RPMI7951 (cell line): ENCODE results near the gene GTPBP10. TPM values are rescaled to one million over a fixed set of nuclear protein-coding genes. Genes with fewer than 3 reads are reported as not detected.
A peak's percentile ranks its signal among the peaks of the same experiment; 100 is the strongest.

ENCODE experiments used
- DNase-seq: peaks from one replicate; pipeline ENCODE4 v3.0.0-alpha.2; 2012; ENCODE audit warnings: low read depth
- total RNA-seq: library from RNA; depleted of rRNA; stranded (reverse); fragments of >200 nt; shearing (Covaris generic); gene quantifications from 2 replicates; pipeline ENCODE4 v1.2.3, GENCODE V29; 2014

GTPBP10 gene
- total RNA-seq, 1 experiment from 2014 or later: 28.1 TPM

DNA sequence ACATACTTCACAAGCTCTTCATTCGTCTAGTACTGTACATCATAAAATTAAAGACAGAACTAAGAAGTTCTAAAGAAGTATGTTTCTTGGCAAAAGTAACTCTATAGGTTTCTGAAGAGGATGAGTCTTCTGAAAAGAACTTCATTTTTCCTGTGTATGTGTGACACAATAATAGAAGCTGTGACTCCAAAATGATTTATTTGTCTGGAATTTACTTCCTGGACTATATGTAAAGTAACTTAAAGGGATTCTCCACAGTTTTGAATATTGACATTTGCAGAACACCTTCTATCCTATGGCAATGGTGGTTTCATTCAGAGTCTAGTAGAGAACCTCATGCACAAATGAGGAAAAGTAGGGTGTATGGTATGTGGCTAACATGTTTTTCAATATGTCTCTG lies 36.9 kb downstream of the GTPBP10 start:
- peak; percentile 39 for DNase-seq

DNA sequence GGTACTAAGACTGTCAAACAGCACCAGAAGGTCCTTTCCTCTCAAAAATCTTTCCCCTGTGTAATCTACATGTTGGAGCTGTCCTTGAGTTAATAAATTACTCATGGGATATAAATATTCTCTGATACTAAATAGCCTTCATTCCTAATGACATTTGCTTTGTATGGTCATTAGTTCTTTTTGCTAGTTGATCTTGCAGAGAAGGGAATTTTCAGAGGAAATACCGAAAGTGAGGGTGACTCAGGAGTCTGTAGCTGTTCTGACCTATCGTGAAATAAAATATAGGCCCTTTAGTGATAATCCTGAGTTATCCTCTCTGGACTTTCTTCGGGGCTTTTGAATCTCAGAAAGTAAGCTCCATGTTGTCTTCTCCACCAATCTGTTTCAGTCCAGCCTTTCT lies 37.3 kb downstream of the GTPBP10 start:
- DNase-seq: peak; percentile 24

DNA sequence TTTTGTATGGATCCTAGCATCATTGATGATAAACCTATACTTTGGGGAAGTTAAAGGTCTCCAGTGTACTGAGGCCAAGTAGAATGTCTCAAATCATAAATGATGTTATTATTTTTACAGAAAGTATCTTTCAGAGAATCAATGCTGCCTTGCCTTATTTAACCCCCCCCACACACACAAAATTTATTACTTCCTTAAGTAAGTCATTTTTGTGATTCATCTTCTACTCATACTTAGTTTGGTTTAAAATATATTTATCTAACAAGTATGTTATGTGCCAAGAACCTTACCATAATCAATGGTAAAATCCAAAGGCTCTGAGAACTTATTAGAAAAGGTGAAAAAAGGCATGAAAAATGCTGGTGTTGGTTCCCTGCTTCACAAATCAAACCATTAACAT lies 37.9 kb downstream of the GTPBP10 start:
- no peak for DNase-seq

DNA sequence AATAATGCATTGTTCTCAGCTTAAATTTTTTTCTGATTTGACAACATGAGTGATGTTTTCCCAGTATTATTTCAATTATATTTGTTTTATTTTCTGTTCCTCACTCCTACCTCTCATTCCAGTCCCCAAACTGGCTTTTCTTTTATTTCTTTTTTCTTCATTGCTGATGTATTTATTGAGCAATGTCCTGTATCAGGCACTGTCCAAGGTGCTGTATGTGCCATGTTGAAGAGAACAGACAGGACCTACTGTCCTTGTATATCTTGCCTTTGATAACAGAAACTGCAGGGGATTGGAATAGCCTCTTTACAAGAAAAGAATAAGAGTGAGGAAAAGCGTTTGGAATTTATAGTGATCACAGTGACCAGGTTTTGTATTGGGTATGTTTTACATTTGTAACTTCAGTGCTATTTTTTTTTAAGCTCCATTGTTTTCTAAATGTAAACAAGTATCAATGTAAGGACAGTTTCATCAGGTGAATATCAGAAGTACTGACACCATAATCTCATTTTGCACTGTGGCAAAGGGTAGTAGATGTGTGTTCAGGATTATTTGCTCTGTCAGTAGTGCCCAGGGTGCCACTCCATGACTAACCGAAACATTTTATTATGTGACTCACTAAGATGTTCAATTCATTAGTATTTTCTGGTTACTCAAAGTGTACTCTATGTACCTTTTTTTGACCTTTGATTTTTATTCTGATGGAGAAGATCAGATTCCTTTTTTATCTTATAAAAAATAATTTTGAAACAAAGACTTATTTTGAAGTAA lies 41.1 kb downstream of the GTPBP10 start:
- DNase-seq: peak; percentile 5

DNA sequence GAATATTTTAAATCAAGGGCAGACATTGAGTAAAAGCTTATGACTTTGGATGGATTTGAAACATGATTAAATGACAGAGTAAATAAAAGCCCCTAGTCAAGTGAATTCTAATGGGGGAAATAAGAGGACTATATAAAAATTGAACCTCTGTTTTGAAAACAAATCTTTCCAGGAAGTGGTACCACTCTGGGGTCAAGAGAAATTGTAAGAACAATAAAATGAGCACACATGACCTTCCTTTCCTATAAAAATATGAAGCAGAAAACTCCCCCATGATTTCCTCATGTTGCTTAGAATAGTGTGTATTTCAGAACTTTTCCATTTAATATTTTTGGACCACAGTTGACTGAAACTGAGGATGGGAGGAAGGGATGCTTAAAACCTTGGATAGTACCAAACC lies 44.4 kb downstream of the GTPBP10 start:
- DNase-seq: no peak

DNA sequence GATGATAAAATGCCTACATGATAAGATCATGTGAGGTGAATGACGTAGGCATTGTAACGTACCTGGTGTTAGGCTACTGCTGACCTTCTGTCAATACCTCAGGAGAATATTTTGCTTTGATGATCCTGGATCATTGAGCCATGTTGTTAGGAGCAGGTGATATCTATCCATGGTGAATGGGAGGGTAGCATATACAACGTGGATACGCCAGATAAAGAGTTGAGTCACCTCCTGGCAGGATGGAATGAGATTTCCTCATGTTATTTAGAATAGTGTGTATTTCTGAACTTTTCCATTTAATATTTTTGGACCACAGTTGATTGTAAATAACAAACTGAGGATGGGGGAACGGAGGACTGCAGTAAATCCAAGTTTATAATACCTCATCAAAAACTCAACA lies 45.0 kb downstream of the GTPBP10 start:
- no peak for DNase-seq

DNA sequence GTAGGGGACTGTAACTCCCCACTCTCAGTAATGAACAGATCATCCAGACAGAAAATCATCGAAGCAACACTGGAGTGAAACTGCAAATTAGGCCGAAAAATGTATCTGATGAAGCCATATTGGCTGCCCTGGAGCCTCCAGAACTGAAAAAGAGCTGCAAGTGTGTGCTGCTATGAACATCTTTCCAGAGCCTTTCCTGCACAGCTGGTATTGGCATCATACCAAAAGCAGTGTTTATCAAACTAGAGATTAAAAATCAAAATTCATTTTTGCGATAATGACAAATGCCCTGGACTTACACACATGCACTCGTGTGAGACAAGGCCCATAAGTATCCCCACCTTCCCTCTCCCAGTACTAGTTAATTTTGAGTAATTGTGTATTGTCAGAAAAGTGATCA lies 49.9 kb downstream of the GTPBP10 start:
- no peak for DNase-seq

DNA sequence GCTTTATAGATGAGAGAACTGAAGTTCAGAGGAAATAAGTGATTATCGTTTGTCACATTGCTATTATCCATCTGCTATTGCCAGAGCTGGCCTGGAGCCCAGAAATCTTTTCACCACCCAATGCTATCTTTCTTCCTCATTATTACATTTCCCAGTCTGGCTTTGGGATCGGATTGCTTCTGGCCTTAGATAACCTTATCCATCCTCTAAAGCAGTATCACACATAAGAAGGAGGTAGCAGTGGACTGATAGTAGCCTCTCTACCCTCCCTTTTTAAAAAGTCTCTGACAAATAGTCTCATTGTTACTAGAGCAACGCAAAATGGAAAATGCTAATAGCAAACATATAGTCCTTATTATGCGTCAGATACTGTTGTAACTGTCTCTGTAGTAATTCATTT lies 55.5 kb downstream of the GTPBP10 start:
- DNase-seq: peak; percentile 32

DNA sequence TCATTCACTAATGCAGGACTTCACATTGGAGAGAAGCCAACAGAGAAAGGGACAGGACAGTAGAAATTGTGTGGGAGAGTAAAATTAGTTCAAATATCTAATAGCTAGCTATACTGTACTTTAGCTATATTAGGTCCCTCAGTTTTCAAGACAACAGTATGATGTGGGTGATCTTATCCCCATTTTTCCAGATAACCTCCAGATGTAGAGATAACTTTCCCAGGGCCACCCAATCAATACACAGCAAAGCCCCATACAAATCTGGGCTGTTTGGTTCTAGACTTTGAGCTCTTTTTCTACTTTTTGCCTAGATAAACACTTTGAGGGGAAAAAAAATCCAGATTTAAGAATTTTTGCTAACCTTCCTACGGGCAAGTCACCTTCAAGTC lies 56.3 kb downstream of the GTPBP10 start:
- DNase-seq: no peak

DNA sequence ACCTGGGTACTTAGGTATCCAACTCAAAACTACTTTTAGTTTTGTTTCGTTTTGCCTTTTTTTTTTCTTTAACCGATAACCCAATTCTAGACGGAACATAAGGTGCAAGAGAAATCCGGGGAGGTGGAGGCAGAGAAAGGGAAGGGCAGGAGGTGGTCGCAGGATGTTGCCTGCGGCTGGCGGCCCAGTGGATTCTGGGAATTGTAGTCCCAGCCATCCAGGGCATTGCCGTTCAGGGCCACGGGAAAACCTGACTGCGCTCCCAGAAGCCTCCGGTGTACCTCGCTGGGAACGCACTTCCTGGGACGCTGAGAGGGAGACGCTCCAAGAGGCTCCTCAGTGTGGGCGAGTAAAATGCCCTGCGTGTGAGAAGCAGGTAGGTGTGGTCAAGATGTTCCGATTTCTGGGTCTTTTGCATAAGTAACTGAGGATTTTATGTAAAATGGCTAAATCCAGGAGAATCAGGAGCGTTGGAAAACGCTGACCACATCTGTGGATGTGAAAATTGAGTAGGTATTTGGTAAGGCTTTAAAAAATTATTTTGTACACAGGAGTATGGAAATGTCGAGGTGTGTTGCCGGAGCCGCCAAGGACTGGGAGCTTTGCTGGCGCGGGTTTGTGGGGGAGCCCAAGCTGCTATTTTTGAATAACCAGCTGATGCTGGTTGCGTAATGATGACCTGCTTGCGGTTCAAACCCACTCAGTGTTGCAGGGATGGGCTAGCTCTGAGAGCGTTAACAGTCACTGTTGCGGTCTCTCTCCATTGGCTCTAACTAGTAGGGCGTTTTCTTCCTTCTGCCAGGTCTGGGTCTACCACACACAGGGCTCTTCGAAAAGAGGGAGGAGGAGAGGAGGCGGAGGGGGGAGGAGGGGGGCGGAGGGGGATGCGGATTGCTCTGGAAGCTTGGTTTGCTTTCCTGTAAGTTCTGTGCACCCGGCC lies 56.9 kb downstream of the GTPBP10 start, which contains the start of gene CLDN12:
TSS of gene CLDN12 (plus strand) at position 288 of the 940 bp plus-strand sequence. CDS start 9,216 bp downstream, outside the sequence.
- peak; percentile 95 for DNase-seq

DNA sequence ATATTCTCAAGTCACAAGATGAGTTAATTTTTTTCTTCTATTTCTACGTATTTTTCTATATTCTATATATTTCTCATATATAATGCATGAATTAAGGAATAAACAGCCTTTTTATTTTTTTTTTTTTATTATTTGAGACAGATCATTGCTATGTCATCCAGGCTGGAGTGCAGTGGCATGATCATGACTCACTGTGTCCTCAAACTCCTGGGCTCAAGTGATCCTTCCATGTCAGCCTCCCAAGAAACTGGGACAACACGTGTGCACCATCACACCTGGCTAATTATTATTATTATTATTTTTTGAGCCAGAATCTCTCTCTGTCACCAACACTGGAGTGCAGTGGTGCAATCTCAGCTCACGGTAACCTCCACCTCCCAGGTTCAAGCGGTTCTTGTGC lies 58.3 kb downstream of the GTPBP10 start:
- DNase-seq: peak; percentile 11

DNA sequence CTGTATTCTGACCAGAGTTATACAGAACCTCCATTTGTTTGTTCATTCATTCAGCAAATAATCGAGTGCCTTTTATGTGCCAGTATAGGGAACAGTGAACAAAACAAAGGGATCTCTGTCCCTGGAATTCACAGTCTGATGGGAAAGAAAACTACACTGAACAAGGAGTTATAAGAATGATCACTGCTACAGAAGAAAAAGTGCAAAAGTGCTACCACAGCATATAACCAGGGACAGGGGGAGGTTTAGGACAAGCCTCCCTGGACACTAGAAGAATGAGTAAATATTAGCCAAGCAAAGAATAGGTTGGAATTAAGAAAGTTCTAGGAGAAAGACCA lies 60.9 kb downstream of the GTPBP10 start:
- peak; percentile 15 for DNase-seq

DNA sequence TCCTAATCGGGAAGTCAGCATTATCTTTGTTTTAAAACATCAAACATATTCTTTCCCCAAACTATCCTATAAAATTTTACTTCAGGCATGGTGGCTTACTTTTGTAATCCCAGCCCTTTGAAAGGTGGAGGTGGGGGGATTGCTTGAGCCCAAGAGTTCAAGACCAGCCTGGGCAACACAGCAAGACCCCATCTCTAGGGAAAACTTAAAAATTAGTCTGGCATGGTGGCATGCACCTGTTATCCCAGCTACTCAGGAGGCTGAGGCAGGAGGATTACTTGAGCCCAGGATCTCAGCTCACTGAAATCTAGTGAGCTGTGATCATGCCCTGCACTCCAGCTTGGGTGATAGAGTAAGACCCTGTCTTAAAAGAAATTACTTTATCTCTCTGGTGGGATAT lies 61.6 kb downstream of the GTPBP10 start:
- no peak for DNase-seq

DNA sequence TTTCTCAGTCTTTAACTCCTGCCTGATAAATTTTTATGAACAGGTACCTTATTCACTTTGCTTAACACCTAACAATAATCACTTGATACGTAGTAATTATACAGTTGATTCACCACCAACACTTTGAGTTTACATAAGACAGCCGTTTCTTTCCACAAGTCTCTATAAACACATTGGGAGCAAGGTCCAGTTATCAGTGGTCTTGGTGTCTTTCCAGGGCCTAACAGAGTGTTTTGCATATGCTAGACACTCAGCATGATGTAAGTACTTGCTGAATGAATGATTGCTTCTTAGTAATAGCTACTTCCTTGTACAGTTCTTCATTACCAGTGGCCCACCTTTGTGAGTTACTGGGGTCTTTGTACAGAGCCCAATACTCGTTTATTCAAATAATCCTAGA lies 63.2 kb downstream of the GTPBP10 start:
- no peak for DNase-seq

DNA sequence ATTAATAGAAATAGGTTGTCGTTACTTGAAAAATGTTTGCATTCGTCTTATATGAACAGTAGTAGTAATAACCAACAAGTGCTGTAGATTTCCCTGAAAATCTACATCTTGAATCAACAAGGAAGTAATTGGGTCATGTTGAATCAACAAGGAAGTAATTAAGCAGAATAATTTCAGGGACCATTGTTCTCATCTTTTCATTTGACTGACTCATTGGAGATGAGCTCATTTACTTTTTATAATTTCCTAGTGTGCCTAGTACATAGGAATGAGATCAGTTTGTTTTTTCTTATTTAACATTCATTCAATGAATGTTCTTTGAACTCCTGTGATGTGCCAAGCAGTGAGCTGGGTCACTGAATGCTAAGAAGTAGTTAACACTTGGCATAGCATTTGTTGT lies 65.0 kb downstream of the GTPBP10 start:
- DNase-seq: peak; percentile 16

DNA sequence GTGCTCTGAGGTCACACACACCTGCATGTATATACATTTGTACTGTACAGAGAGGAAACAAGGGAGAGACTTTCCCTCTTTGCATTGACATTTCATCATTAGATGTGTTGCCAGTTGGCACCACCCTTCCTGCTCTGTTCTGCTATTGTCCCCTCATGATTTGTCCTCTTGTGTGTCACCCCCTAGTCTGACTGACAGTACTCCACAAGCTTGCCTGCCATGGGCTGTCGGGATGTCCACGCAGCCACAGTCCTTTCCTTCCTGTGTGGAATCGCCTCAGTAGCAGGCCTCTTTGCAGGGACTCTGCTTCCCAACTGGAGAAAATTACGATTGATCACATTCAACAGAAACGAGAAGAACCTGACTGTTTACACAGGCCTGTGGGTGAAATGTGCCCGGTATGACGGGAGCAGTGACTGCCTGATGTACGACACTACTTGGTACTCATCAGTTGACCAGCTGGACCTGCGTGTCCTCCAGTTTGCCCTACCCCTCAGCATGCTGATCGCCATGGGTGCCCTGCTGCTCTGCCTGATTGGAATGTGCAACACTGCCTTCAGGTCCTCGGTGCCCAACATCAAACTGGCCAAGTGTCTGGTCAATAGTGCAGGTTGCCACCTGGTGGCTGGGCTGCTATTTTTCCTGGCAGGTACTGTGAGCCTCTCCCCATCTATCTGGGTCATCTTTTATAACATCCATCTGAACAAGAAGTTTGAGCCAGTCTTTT lies 66.1 kb downstream of the GTPBP10 start:
- peak; percentile 10 for DNase-seq

DNA sequence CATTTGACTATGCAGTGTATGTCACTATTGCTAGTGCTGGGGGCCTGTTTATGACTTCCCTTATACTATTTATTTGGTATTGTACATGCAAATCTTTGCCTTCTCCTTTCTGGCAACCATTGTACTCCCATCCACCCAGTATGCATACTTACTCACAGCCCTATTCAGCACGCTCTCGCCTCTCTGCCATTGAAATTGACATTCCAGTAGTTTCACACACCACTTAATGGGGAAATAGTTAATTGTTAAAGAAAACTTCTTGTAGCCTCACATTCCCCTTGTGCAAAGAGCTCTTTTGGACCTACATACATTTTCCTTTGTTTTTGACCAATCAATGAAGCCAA lies 66.6 kb downstream of the GTPBP10 start:
- DNase-seq: no peak

DNA sequence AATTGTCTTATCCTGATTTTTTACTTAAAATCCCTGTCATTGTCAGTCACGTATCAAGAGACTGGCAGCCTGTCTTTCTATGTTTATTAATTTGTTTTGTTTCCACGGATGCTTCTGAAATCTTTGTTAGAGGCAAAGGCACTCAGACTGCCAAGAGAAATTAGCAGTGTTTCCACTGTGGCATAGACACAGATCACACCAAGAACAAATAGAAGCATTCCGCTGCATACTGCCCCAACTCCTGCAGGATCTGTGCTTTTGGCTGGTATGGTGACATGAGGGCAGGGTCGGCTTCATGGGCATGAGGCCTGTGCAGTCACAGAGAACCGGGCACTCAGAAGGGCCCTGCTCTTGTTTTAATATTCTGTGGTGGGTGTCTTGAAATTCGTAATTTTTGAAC lies 75.1 kb downstream of the GTPBP10 start:
- no peak for DNase-seq

DNA sequence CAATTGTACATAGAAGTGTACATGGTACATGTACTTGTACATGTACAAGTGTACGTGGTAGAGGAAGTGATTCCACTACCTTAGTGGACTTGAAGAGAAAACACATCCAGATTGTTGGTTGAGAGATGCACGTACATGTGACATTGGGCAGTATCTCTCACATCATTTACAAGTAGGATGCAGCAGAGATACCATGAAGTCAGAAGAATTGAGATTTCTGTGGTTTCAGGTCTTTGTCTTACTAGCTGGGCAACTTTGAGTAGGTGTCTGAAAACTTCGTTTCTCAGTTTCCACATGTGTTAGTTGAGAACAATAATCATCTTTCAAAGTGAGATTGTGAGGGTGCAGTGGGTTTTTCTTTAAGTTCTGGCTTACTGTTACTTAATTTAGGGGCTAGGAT lies 78.2 kb downstream of the GTPBP10 start:
- DNase-seq: no peak

DNA sequence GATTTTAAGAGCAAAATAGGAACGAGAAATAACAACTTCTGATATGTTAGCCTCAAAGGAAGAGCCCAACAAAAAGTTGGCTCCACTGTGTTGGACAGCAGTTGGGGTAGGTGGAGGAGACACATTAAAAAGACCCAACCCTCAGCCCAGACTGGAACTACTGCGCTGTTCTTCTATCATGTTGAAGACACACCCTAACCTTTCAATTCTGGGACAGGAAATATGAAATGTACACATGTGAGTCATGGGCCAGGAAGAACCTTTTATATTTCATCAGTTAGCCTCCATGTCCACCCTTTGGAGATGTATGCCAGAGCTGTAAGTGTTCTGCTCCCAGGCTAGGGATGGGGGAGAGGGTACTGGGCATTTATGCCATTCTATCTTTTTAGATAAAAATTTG lies 78.9 kb downstream of the GTPBP10 start:
- DNase-seq: no peak

DNA sequence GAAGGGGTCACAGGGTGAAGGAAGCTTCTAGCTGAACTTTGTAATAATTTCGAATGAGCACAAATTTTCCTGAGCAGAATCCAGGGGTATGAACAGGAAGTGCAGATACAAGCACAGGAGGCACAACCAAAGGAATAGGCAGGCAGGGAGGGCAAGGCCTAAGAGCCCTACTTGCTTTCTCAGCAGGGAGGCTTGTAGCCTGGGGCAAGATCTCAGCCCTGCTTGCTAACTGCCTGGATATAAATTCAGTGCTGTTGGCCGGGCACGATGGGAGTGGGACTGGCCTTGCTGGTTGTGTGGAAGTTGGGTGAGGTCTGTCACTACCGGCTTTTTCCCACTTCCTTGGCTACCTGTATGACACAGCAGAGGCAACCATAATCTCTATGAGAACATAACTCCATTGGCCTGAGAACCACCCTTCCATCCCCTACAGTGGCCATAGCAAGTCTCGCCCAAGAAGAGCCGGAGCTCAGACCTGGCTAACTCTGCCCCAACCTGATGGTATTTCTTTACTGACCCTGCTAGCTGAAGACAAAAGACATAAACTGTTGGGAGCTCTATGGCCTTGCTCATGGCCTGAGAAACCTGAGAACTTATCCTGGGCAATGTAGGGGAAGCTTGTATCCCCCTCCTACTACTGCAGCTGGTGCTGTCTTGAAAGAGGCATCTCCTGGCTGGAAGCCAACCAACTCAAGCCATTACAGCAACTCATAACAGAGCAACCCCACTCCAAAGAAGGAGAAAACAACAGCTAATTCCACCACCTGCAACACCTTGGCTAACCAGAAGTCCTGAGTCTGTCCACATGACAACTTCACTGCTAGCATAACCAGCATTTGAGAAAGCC lies 84.3 kb downstream of the GTPBP10 start:
- DNase-seq: peak; percentile 3

DNA sequence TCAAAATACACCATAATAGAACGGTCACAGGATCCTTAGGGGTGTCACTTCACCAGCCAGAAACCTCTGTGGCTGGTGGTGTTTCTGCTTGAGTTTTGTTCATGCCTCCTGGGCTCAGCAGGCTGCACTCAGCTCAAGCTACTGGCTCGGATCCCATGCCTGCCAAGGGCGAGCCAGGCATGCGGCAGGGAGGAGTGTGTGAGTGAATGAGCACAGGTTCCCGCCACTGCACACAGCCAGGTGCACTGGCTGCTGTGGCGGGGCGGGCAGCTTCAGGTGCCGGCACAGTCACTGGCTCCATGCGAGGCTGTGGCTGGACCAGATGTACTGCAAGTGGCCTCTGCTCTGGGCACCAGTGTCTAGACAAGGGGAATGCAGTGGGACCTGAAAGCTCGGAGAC lies 86.2 kb downstream of the GTPBP10 start:
- DNase-seq: no peak
